Panc1 (cell line): Measurements from ENCODE around the gene CETP. TPM values are rescaled to one million over a fixed set of nuclear protein-coding genes. Genes with fewer than 3 reads are reported as not detected.

ENCODE experiments used
- ATAC-seq: fragments of 200-7000 bp; cut with Tn5 transposase; 2 replicates; pipeline ENCODE4 v1.9.1; 2020; ENCODE audit warnings: mild to moderate bottlenecking, moderate library complexity
- BruUV-seq: library from RNA; stranded (reverse); fragments of 400-500 nt; replicated peaks from 2 replicates; lab custom pipeline; 2021; lab: Mats Ljungman, UMichigan
- CTCF ChIA-PET: fragments of 300-600 bp; sonication (Branson Sonifier 250); formaldehyde crosslinking; loops from one replicate; lab custom pipeline; 2022; ENCODE audit warnings: antibody characterized with exemption; lab: Charles Lee
- POLR2A ChIA-PET: fragments of 300-600 bp; sonication (Branson Sonifier 250); formaldehyde crosslinking; loops from one replicate; lab custom pipeline; 2022; ENCODE audit warnings: antibody characterized with exemption; lab: Charles Lee
- DNase-seq: peaks from one replicate; pipeline ENCODE4 v3.0.0-alpha.2; 2010; ENCODE audit warnings: low read depth, low spot score
- H3K27ac ChIP-seq: 2 replicates; pipeline ENCODE4 v1.5.1; 2011; ENCODE audit warnings: mild to moderate bottlenecking, low read length, inconsistent platforms
- H3K27me3 ChIP-seq: fragments of 200-500 bp; sonication (Bioruptor generic); 2 replicates; pipeline ENCODE4 v1.6.0; 2014; ENCODE audit warnings: low read length, inconsistent platforms; ENCODE audit not compliant: control insufficient read depth, insufficient read depth
- H3K36me3 ChIP-seq: fragments of 200-500 bp; sonication (Bioruptor generic); 2 replicates; pipeline ENCODE4 v1.5.1; 2014; ENCODE audit warnings: inconsistent platforms, mild to moderate bottlenecking, low read length, moderate library complexity; ENCODE audit not compliant: control insufficient read depth, insufficient read depth
- H3K4me1 ChIP-seq: 2 replicates; pipeline ENCODE4 v1.5.1; 2011; ENCODE audit warnings: inconsistent platforms, mild to moderate bottlenecking, low read length, moderate library complexity; ENCODE audit not compliant: control insufficient read depth, insufficient read depth
- H3K4me3 ChIP-seq, 2 experiments: 2 replicates each; pipeline ENCODE4 v1.5.1; 2011 to 2012; ENCODE audit warnings: low read depth in 2 of 2, low read length in 2 of 2, mild to moderate bottlenecking in 2 of 2, inconsistent platforms in 1 of 2, moderate library complexity in 1 of 2
- H3K9me3 ChIP-seq: fragments of 200-500 bp; sonication (Bioruptor generic); 2 replicates; pipeline ENCODE4 v1.5.1; 2014; ENCODE audit warnings: low read depth, mild to moderate bottlenecking, inconsistent platforms, low read length, moderate library complexity; ENCODE audit not compliant: control insufficient read depth, insufficient read depth
- CTCF ChIP-seq: fragments of 450-650 bp; IDR thresholded peaks from 2 replicates; pipeline ENCODE4 v1.5.1; 2017; ENCODE audit warnings: mild to moderate bottlenecking
- POLR2AphosphoS5 ChIP-seq: IDR thresholded peaks from 2 replicates; pipeline ENCODE4 v1.6.1; 2012; ENCODE audit warnings: mild to moderate bottlenecking, low read depth, low read length, moderate library complexity
- REST ChIP-seq, 2 experiments: IDR thresholded peaks; 2 replicates each; pipeline ENCODE4 v1.6.1; 2011 to 2012; ENCODE audit warnings: low read depth in 2 of 2, control low read depth in 1 of 2, low read length in 1 of 2, mild to moderate bottlenecking in 1 of 2, moderate library complexity in 1 of 2; ENCODE audit not compliant: insufficient read depth in 1 of 2
- SIN3A ChIP-seq: IDR thresholded peaks from 2 replicates; pipeline ENCODE4 v1.6.1; 2012; ENCODE audit warnings: low read depth, mild to moderate bottlenecking, low read length, moderate library complexity, borderline replicate concordance; ENCODE audit not compliant: insufficient read depth
- TCF7L2 ChIP-seq: IDR thresholded peaks from 2 replicates; pipeline ENCODE4 v1.6.1; 2011; ENCODE audit warnings: mild to moderate bottlenecking, low read depth, low read length, inconsistent platforms
- in situ Hi-C: cut with HindIII; loops from 2 replicates; pipeline ENCODE4 v1.10.0; 2016; ENCODE audit warnings: low sequenced_read_pairs, low pct_unique_long_range_greater_than_20kb
- intact Hi-C: fragments of 100-400 bp; cut with micrococcal nuclease; formaldehyde crosslinking; loops from one replicate; pipeline ENCODE4 v1.10.0; 2022; ENCODE audit not compliant: unreplicated experiment
- total RNA-seq: library from RNA; stranded (reverse); gene quantifications from one replicate; pipeline ENCODE4 v1.2.1, GENCODE V29; 2021; ENCODE audit not compliant: unreplicated experiment

CETP gene
- total RNA-seq, 1 experiment from 2014 or later = not detected

DNA sequence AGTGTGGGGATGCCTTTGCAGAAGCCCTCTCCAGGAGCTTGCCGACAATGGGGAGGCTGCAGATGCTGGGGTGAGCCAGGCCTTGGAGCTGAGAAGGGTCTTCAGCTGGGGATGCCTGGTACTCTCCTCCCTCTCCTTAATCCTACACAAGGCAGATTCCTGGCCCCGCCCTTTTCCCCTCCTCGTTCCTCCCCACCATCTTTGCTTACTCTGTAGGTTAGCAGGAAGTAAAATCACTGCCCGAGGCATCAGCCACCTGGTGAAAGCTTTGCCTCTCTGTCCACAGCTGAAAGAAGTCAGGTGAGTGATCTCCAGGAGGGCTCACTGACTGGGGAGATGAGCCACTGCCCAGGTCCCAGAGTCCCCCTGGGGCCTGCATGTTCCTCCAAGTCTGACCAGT is 66.3 kb downstream of the CETP start:
- ChIA-PET POLR2A (no interaction called here), CTCF (no interaction called here)
- no TSS peak for BruUV-seq
- no peak for ATAC-seq
- Histone ChIP-seq H3K4me1 (no peaks in the 10 kb centered on the region), H3K27ac (no peak overlapping the region), H3K36me3 (no peaks in the 10 kb centered on the region), H3K4me3 (no peak overlapping the region), H3K9me3 (no peaks in the 10 kb centered on the region), H3K27me3 (no peaks in the 10 kb centered on the region)
- no peak for TF ChIP-seq TCF7L2
- no peak for TF ChIP-seq SIN3A
- TF ChIP-seq REST (IDR thresholded peaks at IDR 0.05; ENCODE audit: insufficient read depth in 1 of 2, low read depth in 2 of 2, low read length in 1 of 2) = no peak
- TF ChIP-seq CTCF = no peak
- no peak for TF ChIP-seq POLR2AphosphoS5
- no peak for DNase-seq
- in situ Hi-C loops = no loop called here
- intact Hi-C loops = no loop called here

GRCh38 chr16:57029161-57030160 is 67.7 kb downstream of the CETP start:
- no peaks in the 10 kb centered on the region for H3K9me3 ChIP-seq
- no peak for DNase-seq
- CTCF ChIA-PET = no interaction called here
- POLR2A ChIA-PET = no interaction called here
- H3K4me1 ChIP-seq = no peaks in the 10 kb centered on the region
- no peak for TF ChIP-seq POLR2AphosphoS5
- TF ChIP-seq TCF7L2 = no peak
- no peak for TF ChIP-seq CTCF
- TF ChIP-seq SIN3A = no peak
- no peak for TF ChIP-seq REST (IDR thresholded peaks at IDR 0.05; ENCODE audit: insufficient read depth in 1 of 2, low read depth in 2 of 2, low read length in 1 of 2)
- no peaks in the 10 kb centered on the region for H3K27me3 ChIP-seq
- BruUV-seq = no TSS peak
- H3K27ac ChIP-seq = no peak overlapping the region
- no peak for ATAC-seq
- H3K36me3 ChIP-seq = no peaks in the 10 kb centered on the region
- intact Hi-C loops (no loop called here), in situ Hi-C loops (no loop called here)
- H3K4me3 ChIP-seq = no peak overlapping the region
